SK-N-MC (cell line): ENCODE results near the gene MIEF2.

ENCODE experiments used
- DNase-seq: peaks from one replicate; pipeline ENCODE4 v3.0.0-alpha.2; 2011; ENCODE audit warnings: low read depth, low spot score
- H3K27ac ChIP-seq: fragments of 200-600 bp; sonication (generic); 2 replicates; pipeline ENCODE4 v1.5.1; 2016; ENCODE audit warnings: mixed run types
- H3K36me3 ChIP-seq: fragments of 200-600 bp; sonication (generic); 2 replicates; pipeline ENCODE4 v1.6.1; 2017; ENCODE audit warnings: antibody characterized with exemption, low read length, mixed read lengths; ENCODE audit not compliant: insufficient read depth
- H3K4me3 ChIP-seq: fragments of 200-600 bp; sonication (generic); 2 replicates; pipeline ENCODE4 v1.5.1; 2016
- H3K9ac ChIP-seq: fragments of 200-600 bp; sonication (generic); 2 replicates; pipeline ENCODE4 v1.8.0; 2017; ENCODE audit warnings: mixed run types, mixed read lengths; ENCODE audit not compliant: insufficient read length
- H3K9me3 ChIP-seq: fragments of 200-600 bp; sonication (generic); 2 replicates; pipeline ENCODE4 v1.6.1; 2017; ENCODE audit warnings: low read depth, mild to moderate bottlenecking, antibody characterized with exemption, low read length, moderate library complexity, mixed read lengths
- EZH2 ChIP-seq: fragments of 200-600 bp; sonication (generic); IDR thresholded peaks from one replicate; pipeline ENCODE4 v1.6.1; 2017; ENCODE audit warnings: antibody characterized with exemption
- FOXP2 ChIP-seq: optimal IDR thresholded peaks from 2 replicates; pipeline ENCODE3; 2011; ENCODE audit warnings: mild to moderate bottlenecking, moderate library complexity; ENCODE audit not compliant: insufficient read depth; ENCODE audit errors: extremely low read length, control extremely low read depth
- POLR2AphosphoS5 ChIP-seq: IDR thresholded peaks from 2 replicates; pipeline ENCODE4 v1.6.1; 2012; ENCODE audit warnings: mild to moderate bottlenecking, low read depth, low read length, borderline replicate concordance

MIEF2 gene

GRCh38 chr17:18252160-18252559, 8.3 kb upstream of the MIEF2 start:
- no peaks in the 10 kb centered on the region for H3K9me3 ChIP-seq
- H3K4me3 ChIP-seq: no peak overlapping the region
- H3K27ac ChIP-seq: no peak overlapping the region
- no peak for DNase-seq
- H3K9ac ChIP-seq: no peak overlapping the region
- TF ChIP-seq FOXP2: no peak
- no peak for TF ChIP-seq POLR2AphosphoS5
- TF ChIP-seq EZH2: no peak
- H3K36me3 ChIP-seq: no peaks in the 10 kb centered on the region; the same call in 1 of the 2 replicates

DNA sequence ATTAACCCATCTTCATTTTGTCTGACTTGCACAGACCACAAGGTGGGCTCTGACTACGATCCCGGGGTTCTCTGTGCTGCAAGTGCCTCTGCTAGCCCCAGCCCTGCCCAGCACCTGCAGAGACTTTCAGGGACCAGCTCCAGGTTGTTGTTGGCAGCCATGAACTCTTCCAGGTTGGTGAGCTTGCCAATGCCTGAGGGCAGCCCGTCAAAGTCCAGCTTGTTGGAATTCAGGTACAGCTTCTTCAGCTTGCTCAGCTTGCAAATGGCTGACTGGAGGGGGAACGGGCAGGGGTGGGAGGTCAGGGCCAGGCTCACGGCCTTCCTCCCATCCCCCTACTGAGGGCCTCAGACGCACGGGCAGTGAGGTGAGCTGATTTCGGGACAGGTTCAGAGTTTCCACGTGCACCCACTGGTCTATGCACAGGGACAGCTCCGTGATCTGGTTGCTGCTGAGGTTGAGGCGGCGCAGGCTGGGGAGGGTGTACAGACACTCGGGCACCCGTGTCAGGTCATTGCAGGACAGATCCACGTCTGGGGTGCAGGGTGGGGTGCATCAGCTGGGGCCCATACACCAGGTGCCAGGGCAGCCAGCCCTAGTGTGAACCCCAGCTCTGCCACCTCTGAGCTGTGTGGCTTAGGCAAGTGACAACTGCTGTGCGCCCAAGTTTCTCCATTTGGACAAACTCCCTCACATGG, 7.1 kb upstream of the MIEF2 start:
- no peak overlapping the region for H3K27ac ChIP-seq
- no peak overlapping the region for H3K4me3 ChIP-seq
- TF ChIP-seq FOXP2: no peak
- no peak for TF ChIP-seq POLR2AphosphoS5
- no peak for TF ChIP-seq EZH2
- DNase-seq: no peak
- no peaks in the 10 kb centered on the region for H3K9me3 ChIP-seq
- H3K36me3 ChIP-seq: no peaks in the 10 kb centered on the region; the same call in 1 of the 2 replicates
- no peak overlapping the region for H3K9ac ChIP-seq

GRCh38 chr17:18253947-18254821, 6.3 kb upstream of the MIEF2 start:
- Histone ChIP-seq H3K36me3 (no peaks in the 10 kb centered on the region; the same call in 1 of the 2 replicates), H3K27ac (no peak overlapping the region), H3K9me3 (no peaks in the 10 kb centered on the region), H3K4me3 (no peak overlapping the region), H3K9ac (no peak overlapping the region)
- no peak for TF ChIP-seq POLR2AphosphoS5
- no peak for TF ChIP-seq FOXP2
- TF ChIP-seq EZH2: no peak
- DNase-seq: no peak

DNA sequence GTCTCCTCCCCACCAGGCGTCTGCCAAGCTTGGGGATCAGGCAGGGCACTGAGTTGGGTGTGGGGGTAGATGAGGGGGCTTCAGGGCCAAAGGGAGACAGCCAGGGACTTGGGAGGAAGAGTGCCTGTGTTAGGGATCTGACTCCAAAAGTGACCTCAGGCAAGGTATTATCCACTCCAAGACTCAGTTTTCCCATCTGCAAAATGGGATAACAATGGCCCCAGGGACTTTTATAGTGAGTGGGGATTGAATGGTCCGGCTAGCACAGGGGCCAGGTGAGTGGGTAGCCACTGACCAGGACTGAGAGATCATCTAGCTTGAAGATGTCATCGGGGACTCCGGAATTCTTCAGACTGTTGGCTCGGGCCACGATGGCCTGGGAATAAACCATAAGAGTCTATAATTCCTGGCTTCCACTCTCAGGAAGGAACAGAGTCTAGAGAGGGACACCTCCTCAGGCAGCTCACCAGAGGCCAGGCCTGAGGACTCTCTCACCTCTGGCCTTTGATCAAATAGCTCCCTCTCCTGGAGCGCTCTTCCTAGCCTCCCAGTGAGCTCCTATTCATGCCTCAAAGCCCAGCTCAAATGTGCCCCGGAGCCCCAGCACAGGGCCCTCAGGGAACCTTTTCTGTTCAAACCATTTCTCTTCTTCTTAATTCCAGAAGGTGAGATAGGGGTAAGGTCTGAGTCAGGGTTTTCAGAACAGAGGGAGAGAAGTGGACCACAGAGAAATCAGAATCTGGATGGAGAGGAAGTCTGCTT, 5.4 kb upstream of the MIEF2 start:
- no peak for TF ChIP-seq EZH2
- no peak for TF ChIP-seq POLR2AphosphoS5
- no peak for TF ChIP-seq FOXP2
- no peak for DNase-seq
- Histone ChIP-seq H3K9me3 (no peaks in the 10 kb centered on the region), H3K27ac (no peak overlapping the region), H3K9ac (no peak overlapping the region), H3K36me3 (no peaks in the 10 kb centered on the region; the same call in 1 of the 2 replicates), H3K4me3 (no peak overlapping the region)

GRCh38 chr17:18256351-18256750, 4.1 kb upstream of the MIEF2 start:
- H3K9me3 ChIP-seq: no peaks in the 10 kb centered on the region
- H3K27ac ChIP-seq: no peak overlapping the region
- no peak overlapping the region for H3K9ac ChIP-seq
- H3K4me3 ChIP-seq: no peak overlapping the region
- no peak for TF ChIP-seq FOXP2
- TF ChIP-seq EZH2: no peak
- no peak for TF ChIP-seq POLR2AphosphoS5
- DNase-seq: no peak
- no peaks in the 10 kb centered on the region; the same call in 1 of the 2 replicates for H3K36me3 ChIP-seq

GRCh38 chr17:18256776-18257175, 3.7 kb upstream of the MIEF2 start:
- TF ChIP-seq EZH2 (no peak), POLR2AphosphoS5 (no peak), FOXP2 (no peak)
- no peaks in the 10 kb centered on the region for H3K9me3 ChIP-seq
- H3K27ac ChIP-seq: no peak overlapping the region
- no peak overlapping the region for H3K4me3 ChIP-seq
- DNase-seq: no peak
- no peaks in the 10 kb centered on the region; the same call in 1 of the 2 replicates for H3K36me3 ChIP-seq
- H3K9ac ChIP-seq: no peak overlapping the region

DNA sequence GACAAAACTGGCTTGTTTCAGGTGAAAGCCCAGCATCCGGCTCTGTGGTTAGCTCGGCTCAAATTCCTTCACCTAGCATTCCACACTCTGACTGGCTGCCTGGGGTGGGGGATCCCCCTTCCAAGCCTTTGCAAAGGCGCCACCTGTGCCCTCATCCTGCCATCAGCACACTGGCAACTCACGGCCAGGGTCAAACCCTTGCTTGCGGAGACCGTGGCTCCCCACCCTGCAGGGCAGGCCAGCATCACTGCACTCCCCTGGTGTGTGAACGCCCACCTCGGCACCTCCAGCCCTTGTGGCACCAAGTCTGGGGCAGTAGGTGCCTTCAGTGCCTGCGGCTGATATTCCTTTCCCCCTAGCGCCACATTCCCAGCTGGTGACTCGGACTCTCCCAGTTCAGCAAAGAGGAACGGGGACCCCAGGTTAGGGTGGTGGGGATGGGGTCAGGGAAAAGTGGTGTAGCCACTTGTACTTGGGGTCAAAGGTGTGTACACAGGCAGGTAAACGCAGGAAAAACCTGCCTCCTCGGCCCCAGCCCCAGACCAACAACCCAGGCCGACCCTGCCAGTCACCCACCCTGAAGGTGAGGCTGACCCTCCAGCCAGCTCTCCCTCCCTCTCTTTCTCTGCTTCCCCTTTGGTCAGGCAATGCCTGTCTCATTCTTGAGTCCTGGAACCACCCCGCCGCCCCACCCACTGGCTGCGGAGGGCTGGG, 3.0 kb upstream of the MIEF2 start:
- Histone ChIP-seq H3K27ac (no peak overlapping the region), H3K9me3 (no peaks in the 10 kb centered on the region), H3K36me3 (no peaks in the 10 kb centered on the region; the same call in 1 of the 2 replicates), H3K9ac (peak overlapping the region; percentile 87), H3K4me3 (peak overlapping the region; percentile 89)
- no peak for TF ChIP-seq POLR2AphosphoS5
- TF ChIP-seq EZH2: no peak
- no peak for TF ChIP-seq FOXP2
- DNase-seq: no peak

DNA sequence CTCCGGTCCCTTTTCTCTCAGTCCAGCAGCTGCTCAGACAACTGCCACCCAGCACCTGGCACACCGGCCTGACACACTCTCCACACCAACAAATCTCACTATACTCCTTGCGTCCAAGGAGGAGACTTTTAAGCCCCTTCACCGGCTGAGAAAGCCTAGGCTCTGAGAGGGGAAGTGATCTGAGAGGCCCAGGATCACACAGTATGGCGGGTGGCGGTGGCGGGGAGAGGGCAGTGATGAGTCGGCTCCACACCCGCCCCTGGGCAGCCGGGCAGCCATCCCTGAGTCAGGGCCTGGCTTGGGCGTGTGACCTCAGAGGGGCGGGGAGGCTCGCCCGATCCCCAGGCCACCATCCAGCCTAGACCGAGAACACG, 2.5 kb upstream of the MIEF2 start:
- Histone ChIP-seq H3K36me3 (no peaks in the 10 kb centered on the region; the same call in 1 of the 2 replicates), H3K9me3 (no peaks in the 10 kb centered on the region), H3K9ac (peak overlapping the region; percentile 87), H3K27ac (no peak overlapping the region), H3K4me3 (peak overlapping the region; percentile 89)
- TF ChIP-seq EZH2: no peak
- TF ChIP-seq FOXP2: no peak
- no peak for TF ChIP-seq POLR2AphosphoS5
- DNase-seq: no peak
